GM18873 (cell line): ENCODE data around the gene UBE2G1.
"Not testable (repeated sequence)": the region's sequence is repeated elsewhere in the genome, so short reads cannot be mapped to it uniquely, and the experiment has no call there.

Experiments used
- ATAC-seq: cut with Tn5 transposase; IDR thresholded peaks from one replicate; pipeline ENCODE4 v1.9.1; 2021; ENCODE audit warnings: mild to moderate bottlenecking, moderate library complexity, moderate number of reproducible peaks; ENCODE audit not compliant: unreplicated experiment, low FRiP score

The UBE2G1 gene

DNA sequence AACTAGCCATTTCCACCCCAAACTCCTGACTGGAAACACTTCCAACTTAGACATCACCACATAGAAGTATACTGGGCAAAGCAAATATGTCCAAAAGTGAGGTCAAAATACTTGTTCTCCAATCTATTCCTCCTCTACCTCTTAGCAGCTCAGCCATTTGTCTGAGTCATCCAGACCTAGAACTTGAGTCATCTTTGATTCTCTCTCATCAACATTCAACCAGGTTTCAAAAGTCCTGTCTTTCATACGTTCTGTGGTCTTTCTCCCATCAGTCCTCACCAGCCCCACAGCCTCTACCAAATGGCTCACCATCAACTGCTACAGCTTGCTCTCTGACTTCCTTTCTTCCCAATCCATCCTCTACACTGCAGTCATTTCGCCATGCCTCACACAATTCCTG lies 109.5 kb downstream of the UBE2G1 start:
- ATAC-seq = no peak

DNA sequence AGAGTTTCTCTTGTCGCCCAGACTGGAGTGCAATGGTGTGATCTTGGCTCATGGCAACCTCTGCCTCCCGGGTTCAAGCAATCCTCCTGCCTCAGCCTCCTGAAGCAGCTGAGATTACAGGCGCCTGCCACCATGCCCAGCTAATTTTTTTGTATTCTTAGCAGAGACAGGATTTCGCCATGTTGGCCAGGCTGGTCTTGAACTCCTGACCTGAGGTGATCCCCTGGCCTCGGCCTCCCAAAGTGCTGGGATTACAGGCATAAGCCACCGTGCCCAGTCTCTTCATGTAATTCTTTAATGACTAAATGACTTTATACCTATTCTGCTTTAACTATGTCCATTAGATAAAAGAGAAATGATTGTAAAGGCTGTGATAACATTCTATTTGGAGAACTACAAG lies 111.2 kb downstream of the UBE2G1 start:
- not testable (repeated sequence) for ATAC-seq

DNA sequence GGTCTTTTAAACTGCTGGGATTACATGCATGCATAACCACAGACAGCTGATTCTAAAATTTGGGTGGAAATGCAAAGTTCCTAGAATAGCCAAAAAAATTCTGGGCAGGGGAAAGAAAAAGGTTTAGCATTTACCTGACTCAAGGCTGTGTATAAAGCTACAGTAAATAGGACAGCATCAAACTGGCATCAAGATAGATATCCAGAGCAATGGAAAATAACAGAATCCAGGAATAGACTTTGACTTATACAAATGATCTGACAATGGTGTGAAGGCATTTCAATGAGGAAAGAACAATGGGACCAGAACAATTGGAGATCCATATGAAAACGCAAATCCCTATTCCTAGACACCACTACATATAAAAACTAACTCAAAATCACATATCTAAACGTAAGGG lies 115.6 kb downstream of the UBE2G1 start:
- no peak for ATAC-seq

DNA sequence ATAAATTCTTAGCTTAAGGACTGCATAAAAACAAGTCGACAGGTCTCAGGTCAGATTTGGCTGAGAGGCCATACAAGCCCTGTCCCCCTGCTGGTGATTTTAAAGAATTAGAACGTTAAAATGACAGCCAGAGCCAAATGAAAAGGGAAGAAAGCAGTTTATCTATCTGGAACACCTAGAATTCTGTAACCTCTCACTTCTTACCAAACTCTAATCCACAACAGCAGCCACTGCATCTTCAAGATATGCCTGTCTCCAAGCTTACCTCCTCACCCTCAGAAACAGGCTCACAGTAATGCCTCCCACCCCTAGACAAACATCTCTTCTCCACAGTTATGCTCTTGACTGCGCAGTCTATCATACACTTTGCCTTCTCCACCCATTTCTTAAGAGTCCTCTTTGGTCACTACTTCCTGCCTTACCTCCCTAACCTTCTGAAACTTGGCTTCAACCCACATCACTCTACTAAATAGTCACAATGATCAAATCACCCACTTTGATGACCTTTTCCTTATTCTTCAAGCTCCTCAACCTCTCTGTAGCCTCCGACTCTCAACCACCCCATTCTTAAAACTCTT lies 116.9 kb downstream of the UBE2G1 start:
- no peak for ATAC-seq

DNA sequence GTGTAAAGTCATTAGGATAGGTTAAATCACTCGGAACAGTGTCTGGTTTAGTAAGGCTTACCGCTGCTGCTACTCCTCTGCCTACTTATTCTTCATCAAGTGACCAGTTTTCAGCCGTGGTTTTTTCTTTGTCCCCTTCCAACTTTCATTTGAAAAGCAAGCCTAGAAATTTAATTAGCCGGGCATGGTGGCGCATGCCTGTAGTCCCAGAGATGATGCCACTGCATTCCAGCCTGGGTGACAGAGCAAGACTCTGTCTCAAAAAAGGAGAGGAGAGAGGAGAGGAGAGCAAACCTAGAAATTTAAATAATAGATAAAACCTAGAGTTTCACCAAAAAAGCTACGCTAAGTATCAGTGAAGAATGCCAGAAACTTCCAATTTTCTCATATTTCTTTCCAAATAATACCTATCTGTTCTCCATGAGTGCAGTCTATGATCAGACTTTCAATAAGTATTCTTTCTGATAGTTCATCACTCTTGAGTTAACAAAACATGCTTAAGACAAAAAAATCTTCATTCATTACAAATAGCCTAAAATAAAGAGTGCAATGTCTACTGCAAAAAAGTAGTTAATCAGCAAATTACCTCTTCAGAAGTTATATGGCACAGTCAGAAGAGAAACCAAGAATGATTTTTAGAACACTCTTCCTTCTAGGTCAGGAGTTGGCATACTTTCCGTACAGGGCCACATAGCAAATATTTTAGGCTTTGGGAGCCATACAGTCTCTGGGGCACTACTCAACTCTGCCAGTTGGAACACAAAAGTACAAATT lies 117.8 kb downstream of the UBE2G1 start:
- no peak for ATAC-seq

DNA sequence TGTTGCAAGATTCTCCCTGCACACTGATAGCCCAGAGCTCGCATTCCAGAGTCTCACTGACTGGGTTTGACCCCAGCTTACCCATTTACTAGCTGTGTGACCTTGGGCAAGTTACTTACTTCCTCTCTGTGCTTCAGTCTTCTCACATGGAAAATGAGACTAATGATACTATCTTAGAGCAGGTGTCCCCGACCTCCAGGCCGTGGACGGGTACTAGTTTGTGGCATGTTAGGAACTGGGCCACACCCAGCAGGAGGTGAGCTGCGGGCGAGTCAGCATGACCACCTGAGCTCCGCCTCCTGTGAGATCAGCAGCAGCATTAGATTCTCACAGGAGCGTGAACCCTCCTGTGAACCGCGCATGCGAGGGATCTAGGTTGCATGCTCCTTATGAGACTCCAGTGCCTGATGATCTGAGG lies 118.5 kb downstream of the UBE2G1 start:
- ATAC-seq = no peak

DNA sequence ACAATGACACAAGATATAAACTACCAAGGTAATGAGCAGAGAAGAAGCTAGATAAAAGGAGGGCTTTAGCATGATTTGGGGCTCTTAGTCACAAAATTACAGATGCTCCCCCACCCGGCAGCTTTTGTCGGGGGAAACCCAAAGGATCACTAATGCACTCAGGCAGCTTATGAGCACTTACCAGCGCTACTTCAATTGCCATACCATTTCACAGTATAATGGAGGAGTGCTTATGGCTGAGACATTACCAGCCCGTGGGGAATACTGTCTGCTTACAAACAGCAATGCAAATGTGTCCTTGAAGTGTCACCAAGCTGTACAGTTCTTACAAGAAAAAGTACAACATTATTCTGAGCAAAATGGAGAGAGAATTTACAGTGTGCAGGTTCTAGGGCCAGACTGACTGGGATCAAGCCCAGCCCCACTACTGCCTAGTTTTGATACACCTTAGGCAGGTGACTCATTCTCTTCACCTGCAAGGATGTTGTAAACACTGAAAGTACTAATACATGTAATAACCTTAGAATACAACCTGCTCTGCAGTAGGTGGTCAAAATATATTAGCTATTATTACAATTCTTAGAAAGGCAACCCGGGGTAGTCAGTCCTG lies 119.0 kb downstream of the UBE2G1 start:
- no peak for ATAC-seq

DNA sequence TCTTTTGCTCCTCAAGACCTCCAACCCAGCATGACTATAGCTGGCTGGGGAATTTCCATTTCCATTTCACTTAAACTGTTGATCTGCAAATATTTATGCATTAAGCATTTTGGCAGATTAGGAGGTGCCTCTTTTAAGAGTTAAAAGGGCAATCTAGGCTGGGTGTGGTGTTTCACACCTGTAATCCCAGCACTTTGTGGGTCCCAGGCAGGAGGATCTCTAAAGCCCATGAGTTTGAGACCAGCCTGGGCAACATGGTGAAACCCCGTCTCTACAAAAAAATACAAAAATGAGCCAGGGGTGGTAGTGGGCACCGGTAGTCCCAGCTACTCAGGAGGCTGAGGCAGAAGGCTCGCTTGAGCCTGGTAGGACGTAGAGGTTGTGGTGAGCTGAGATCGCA lies 119.8 kb downstream of the UBE2G1 start:
- no peak for ATAC-seq

DNA sequence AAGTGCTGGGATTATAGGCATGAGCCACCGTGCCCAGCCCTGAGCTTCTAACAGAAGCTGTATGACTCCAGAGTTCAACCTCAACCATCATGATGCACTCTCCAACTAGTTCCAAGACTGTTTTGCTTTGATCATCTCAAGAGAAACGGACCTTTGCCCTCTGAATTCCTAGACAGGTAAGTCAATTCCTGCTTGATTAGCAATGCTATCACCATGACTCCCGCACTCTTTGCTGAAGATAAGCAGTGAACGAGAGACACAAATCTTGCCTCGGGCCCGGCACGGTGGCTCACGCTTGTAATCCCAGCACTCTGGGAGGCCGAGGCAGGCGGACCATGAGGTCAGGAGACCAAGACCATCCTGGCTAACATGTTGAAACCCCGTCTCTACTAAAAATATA lies 124.9 kb downstream of the UBE2G1 start:
- ATAC-seq = no peak

DNA sequence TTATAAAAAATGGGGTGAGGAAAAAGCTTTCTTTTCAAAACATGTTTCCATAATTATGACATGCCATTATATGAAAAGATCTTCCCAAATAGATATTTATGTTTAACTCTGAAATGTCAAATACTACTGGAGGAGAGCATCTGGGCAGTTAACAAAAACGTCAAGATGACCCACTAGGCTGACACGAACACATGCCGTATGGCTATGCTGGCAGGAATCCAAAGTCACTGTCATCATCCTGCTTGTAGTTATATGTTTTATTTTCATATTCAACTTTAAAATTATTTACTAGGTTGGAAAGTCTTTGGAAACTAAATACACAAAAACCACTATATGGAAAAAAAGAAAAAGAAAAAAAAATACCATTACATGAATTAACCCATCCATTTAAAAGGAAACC lies 130.0 kb downstream of the UBE2G1 start:
- no peak for ATAC-seq

DNA sequence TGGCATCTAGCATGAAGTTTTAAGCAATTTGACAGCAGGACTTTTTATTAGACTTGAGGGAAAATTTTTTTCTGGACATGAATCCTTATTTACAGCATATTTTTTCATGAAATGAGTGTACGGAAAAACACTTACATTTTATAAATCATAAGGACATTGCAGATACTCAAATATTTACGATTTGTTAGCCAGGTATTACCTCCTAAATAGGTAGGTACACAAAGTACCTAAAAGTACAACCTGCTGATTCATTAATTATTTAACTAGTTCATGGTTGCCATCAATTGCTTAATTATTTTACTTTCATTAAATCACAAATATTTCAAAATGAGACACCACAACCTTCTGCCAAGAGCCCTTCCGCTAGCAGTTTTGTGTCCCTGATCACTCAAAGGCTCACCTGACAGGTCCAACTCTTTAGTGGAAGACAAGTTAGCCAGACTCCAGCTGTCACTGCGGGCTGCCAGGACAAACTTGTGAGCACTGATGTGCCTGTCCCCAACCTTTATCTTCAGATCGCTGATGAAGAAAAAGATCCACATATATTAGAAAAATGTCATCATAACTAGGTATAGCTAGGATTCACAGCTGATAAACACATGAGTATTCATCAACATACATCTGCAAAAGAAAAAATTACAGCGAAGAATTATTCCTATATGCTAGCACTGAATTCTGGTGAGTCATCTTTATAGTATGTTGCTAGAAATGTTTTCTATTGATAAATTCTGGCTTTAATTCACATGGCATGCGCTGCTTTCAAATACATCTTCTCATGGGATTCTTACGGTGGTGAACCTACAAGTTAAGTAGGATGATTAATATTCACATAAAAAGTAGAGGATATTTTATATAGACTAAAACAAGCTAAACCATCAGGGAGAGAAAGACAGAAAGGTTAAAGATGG lies 130.8 kb downstream of the UBE2G1 start:
- no peak for ATAC-seq

DNA sequence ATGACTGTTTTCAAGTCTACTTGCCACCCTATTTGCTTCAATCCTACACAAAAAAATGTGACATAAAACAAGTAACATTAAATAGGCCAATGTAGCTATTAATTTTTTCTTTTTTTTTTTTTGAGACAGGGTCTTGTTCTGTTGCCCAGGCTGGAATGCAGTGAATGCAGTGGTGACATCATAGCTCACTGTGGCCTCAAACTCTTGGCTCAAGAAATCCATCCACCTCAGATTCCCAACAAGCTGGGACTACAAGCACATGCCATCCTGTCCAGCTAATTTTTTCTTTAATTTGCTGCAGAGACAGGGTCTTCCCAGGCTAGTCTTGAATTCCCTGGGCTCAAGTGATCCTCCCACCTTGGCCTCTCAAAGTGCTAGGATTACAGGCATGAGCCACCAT lies 132.1 kb downstream of the UBE2G1 start:
- ATAC-seq = no peak

DNA sequence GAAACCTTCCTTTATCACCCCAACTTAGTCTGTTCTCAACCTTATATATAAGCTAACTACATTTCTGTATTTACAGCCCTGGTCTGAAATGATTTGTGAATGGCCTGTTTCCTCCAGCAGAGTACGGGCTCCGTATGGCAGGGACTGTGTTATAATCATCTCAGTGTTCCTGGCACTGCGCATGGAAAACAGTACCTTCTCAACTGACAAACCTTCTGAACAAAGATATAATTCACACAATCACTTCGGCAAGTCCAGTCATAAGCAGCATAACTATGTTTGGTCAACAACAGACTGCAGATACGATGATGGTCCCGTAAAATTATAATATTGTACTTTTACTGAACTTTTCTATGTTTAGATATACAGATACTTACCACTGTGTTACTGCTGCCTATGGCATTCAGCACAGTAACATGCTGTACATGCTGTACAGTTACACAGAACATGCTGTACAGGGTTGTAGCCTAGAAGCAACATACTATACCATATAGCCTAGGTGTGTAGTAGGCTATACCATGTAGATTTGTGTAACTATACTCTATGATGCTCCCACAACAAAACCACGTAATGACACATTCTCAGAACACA lies 132.7 kb downstream of the UBE2G1 start:
- no peak for ATAC-seq

DNA sequence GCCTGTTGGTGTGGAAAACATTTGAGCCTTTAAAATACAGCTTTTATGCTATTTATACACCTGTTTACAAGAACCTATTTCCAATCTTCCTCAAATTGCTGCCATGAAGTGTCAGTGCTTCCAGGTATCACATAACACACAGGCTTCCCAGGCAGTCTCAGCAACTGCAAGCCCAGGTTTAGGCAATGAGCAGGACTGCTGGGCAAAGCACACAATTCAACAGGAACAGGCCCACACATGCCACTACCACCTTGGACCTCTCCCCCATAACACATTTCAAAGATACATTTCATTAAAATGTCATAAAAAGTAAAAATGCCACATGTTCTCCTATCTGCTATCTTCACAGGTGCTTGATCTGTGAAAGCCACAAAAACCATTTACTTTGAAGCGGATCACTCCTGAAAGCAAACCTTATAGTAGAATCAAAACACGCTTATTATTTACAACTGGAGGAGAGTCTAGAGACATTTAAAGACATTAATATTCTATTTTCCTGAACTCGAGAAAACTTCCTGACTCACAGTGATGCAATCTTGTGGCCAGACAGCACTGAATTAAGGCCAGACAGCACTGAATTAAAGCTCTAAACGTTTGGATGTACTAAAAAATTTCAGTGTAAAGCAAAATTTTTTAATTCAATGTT lies 134.2 kb downstream of the UBE2G1 start:
- no peak for ATAC-seq

DNA sequence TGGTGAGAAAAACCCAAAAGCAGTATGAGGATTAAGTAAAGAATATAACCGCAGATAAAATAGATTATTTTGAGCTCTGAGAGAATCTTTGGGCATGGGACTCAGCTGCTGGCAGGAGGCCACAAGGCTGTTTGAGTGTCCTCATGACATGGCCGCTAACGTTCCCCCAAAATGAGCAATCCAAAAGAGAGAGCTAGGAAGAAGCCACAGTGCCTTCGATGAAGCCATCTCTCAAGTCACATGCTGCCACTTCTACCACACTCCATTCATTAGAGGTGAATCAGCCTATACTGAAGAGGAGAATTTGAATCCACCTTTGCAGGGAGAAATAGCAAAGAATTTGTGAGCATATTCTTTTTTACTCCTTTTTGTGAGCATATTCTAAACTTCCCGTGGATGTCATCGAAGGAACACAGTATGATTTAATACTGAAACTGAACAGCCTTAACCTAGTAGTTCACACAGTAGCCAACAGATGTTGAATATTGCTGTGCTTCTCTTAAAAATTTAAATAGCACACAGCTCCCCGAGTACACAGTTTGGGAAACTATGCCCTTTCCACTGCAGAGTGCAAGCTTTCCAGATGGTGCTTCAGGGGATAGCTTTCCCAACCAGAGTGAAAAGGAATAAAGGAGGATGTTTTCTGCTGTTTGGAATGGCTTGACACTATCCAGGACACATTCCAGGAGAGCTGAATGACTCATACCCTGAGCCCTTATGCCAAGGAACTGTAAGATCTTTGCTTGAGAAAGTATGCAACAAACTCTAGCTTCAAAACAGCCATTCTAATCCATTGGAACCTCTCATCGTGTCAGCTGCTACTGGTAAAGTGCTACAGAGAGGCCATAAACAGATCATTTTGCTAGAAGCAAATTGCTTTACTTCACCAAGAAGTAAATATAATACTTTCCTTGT lies 136.6 kb downstream of the UBE2G1 start:
- ATAC-seq = no peak

DNA sequence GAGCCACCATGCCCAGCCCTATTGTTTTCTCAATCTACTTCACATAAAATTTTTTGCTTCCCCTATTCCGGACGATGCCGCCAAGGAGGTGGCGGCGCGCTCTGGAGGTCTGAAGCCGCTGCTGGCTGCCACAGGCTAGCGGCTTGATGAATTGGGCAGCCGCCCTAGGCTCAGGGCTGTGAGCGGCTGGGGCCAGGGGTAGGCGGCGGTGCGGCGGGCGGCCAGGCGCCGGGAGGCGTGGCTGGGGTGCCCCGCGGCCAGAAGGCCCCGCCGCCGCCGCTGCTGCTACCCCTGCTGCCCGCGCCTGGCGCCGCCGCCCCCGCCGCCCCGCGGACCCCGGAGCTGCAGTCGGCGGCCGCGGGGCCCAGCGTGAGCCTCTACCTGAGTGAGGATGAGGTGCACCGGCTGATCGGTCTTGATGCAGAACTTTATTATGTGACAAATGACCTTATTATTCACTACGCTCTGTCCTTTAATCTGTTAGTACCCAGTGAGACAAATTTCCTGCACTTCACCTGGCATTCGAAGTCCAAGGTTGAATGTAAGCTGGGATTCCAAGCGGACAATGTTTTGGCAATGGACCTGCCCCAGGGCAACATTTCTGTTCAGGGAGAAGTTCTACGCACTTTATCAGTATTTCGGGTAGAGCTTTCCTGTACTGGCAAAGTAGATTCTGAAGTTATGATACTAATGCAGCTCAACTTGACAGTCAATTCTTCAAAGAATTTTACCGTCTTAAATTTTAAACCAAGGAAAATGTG lies 144.4 kb downstream of the UBE2G1 start:
- no peak for ATAC-seq

DNA sequence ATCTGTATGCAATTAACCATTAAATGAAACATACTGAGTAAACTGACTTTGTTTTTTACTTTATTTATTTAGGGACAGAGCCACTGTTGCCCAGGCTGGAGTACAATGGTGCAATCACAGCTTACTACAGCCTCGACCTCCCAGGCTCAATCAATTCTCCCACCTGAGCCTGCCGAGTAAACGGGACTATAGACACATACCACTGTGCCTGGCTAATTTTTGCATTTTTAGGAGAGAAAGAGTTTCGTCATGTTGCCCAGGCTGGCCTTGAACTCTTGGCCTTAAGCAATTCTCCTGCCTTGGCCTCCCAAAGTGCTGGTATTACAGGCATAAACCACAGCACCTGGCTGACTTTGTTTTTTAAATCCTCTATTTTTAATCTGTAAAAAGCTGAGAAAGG lies 145.3 kb downstream of the UBE2G1 start:
- ATAC-seq = no peak

DNA sequence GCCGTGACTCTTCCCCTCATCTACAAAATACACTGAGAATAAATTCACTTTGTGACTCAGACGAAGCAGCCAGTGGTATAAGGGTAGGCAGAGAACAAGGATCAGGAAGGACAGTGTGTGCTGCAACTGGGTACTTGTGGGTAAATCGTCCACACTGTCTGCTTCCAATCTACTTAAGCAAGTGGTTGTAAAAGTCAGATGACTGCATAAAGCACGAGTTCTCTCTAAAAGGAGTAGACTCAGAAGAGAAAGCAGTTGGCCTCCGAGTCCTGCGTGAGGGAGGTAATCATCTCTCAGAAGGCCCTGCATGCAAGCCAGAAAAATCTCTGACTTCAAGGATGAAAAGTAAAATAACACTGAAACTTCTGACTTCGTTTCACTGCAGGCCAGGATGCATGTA lies 145.8 kb downstream of the UBE2G1 start:
- ATAC-seq = no peak
